Measurements from ENCODE around the gene SIT1.

Gene SIT1

DNA sequence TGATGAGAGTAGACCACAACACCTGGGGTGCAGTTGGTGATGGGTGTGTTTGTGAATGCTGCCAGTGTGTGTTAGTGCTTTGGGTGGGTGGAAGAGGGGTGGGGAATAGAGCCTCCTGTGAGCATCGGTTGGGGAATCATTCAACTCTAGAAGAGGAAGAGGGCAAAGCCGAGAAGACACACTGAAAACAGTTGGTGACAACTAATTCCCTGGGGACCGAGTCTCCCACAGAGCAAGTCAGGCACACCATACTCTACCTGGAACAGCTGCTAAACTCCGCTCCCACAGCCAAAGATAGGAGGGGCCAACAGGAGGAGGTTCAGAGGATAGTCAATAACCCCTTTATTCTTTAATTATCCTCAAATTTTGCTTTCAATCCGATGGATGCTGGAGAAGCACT, 15.8 kb upstream of the SIT1 start:
- no peak for TF ChIP-seq CTCF (IDR thresholded peaks at IDR 0.05; ENCODE audit: extremely low read depth, insufficient read depth, missing control alignments)
- DNase-seq (ENCODE audit: low spot score) = no peak
- in situ Hi-C loops (cut with MboI; ENCODE audit: low pct_unique_long_range_greater_than_20kb, low sequenced_read_pairs, unreplicated experiment) = loop anchor here (10.0 kb wide), 1 partner anchor 58 kb away; no protein-coding TSS in a partner anchor

GRCh38 chr9:35666045-35666444, 15.3 kb upstream of the SIT1 start:
- no peak for DNase-seq (ENCODE audit: low spot score)
- TF ChIP-seq CTCF (IDR thresholded peaks at IDR 0.05; ENCODE audit: extremely low read depth, insufficient read depth, missing control alignments) = no peak
- in situ Hi-C loops (cut with MboI; ENCODE audit: low pct_unique_long_range_greater_than_20kb, low sequenced_read_pairs, unreplicated experiment) = loop anchor here (10.0 kb wide), 1 partner anchor 59 kb away; no protein-coding TSS in a partner anchor

GRCh38 chr9:35665471-35665818, 14.7 kb upstream of the SIT1 start:
- no peak for TF ChIP-seq CTCF (IDR thresholded peaks at IDR 0.05; ENCODE audit: extremely low read depth, insufficient read depth, missing control alignments)
- no peak for DNase-seq (ENCODE audit: low spot score)
- in situ Hi-C loops (cut with MboI; ENCODE audit: low pct_unique_long_range_greater_than_20kb, low sequenced_read_pairs, unreplicated experiment) = loop anchor here (10.0 kb wide), 1 partner anchor 59 kb away; no protein-coding TSS in a partner anchor

DNA sequence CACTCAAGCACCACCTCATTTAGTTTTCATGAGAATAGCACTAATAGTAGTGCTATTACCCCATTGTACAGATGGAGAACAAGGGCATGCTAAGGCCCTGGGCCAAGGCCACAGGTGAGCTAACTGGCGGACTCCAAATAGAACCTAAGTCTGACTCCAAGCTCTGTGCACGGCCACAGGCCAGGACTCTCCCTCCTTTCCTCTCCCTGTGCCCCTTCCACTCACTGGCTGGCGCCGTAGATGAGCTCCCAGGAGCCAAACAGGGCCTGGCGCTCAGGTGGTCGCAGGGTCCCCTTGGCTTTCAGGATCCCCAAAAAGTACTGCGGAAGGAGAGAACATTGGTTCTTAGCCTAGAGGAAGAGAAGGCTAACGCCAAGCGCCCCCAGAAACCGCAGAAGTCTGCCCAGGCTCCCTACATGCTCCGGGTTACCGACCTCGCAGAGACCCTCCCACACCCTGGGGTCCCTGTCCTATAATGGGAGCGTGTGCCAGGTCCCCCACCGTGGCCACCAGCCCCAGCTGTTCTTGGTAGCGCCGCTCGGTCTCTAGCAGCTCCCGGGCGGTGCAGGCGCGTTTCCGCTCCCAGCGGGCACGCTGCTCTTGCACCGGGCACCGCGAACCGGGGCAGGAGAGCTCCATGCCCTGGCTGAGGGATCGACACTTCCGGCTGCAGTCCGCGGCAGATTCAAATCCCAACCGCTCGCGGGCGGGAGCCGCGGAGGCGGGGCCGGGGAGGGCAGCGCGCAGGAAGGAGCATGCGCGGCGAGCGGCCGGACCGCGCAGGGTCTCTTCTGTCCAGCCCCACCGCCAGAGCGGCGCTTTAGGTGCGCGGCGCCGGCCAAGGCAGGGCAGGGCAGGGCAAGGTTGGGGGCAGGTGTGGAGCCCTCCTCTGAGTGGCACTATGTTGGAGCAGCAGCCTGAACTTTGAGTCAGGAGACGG, 14.1 kb upstream of the SIT1 start, which contains the start of gene ARHGEF39:
Gene ARHGEF39 (minus strand): TSS at position 665 of the 940 bp plus-strand sequence. CDS start 26 bp downstream, at position 639.
- DNase-seq (ENCODE audit: low spot score) = peak; percentile 93
- in situ Hi-C loops (cut with MboI; ENCODE audit: low pct_unique_long_range_greater_than_20kb, low sequenced_read_pairs, unreplicated experiment) = loop anchor here (10.0 kb wide), 1 partner anchor 60 kb away; no protein-coding TSS in a partner anchor
- TF ChIP-seq CTCF (IDR thresholded peaks at IDR 0.05; ENCODE audit: extremely low read depth, insufficient read depth, missing control alignments) = peak; percentile 58

GRCh38 chr9:35662437-35662836, 11.7 kb upstream of the SIT1 start:
- in situ Hi-C loops (cut with MboI; ENCODE audit: low pct_unique_long_range_greater_than_20kb, low sequenced_read_pairs, unreplicated experiment) = loop anchor here (10.0 kb wide), 1 partner anchor 62 kb away; no protein-coding TSS in a partner anchor

More at GRCh38 chr9:35662437-35662836, 11.7 kb upstream of the SIT1 start:
- TF ChIP-seq CTCF (IDR thresholded peaks at IDR 0.05; ENCODE audit: extremely low read depth, insufficient read depth, missing control alignments) = no peak
- no peak for DNase-seq (ENCODE audit: low spot score)
